Stimulated activated CD8-positive, alpha-beta memory T cell treated with anti-CD3 and anti-CD28 coated beads, Interleukin-15, amount 100 ng/mL, for 24 hours (primary cell): ENCODE results near the gene HECA.
"Not testable (repeated sequence)": the region's sequence is repeated elsewhere in the genome, so short reads cannot be mapped to it uniquely, and the experiment has no call there.

ENCODE experiments used
- DNase-seq: peaks from one replicate; pipeline ENCODE4 v3.0.0-alpha.2; 2020; ENCODE audit warnings: low read depth

HECA gene

DNA sequence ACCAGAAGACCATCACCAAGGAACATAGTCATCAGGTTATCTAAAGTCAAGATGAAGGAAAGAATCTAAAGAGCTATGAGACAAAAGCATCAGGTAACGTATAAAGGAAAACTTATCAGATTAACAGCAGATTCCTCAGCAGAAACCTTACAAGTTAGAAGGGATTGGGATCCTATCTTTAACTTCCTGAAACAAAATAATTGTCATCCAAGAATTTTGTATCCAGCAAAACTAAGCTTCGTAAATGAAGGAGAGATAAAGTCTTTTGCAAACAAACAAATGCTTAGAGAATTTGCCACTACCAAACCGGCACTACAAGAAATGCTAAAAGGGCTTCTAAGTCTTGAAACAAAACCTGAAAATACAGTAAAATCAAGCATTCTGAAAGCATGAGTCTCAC is 71.0 kb downstream of the HECA start:
- no peak for DNase-seq

DNA sequence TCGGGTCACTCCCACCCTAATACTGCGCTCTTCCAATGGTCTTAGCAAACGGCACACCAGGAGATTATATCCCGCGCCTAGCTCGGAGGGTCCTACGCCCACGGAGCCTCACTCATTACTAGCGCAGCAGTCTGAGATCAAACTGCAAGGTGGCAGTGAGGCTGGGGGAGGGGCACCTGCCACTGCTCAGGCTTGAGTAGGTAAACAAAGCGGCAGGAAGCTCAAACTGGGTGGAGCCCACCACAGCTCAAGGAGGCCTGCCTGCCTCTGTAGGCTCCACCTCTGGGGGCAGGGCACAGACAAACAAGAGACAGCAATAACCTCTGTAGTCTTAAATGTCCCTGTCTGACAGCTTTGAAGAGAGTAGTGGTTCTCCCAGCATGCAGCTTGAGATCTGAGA is 75.9 kb downstream of the HECA start:
- not testable (repeated sequence) for DNase-seq

DNA sequence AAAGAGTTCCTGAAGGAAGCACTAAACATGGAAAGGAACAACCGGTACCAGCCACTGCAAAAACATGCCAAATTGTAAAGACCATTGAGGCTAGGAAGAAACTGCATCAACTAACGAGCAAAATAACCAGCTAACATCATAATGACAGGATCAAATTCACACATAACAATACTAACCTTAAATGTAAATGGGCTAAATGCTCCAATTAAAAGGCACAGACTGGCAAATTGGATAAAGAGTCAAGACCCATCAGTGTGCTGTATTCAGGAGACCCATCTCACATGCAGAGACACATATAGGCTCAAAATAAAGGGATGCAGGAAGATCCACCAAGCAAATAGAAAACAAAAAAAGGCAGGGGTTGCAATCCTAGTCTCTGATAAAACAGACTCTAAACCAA is 77.6 kb downstream of the HECA start:
- DNase-seq, result not testable (repeated sequence)

DNA sequence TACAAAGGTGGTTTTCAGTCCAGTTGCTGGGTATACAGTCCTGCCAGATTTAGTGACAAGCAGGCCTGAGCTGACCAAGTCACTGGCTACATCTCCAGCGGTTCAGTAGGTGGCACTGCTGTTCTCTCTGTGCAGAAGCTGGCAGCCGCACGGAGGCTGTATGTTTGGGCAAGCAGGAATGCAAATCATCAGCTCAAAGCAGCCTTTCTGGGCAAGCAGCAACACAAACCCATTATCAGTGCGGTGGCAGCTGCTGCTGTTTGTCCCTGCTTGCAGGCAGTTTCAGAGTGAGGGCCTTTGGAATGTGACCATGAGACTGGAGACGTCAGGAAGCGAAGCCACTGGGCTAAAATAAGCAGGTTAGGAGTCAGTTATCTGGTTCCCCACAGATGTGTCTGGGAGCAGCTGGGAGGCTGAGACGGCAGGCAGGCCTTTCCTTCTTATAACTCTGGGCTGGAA is 84.4 kb downstream of the HECA start:
- DNase-seq, result no peak

DNA sequence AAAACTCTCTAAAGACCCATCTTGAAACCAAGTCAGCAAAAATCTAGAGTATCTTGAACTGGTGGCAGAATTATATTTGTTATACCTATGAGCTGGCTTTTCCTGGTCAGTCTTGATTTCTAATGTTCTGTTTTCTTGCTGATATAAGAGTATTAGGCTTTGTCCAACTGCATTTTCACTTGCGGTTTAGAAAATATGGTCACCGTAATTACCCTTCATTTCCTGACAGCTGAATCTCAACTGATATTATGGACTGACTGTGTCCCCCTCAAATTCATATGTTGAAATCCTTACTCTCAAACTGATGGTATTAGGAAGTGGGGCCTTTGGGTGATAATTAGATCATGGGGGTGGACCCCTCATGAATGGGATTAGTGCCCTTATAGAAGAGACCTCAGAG is 84.9 kb downstream of the HECA start:
- no peak for DNase-seq

DNA sequence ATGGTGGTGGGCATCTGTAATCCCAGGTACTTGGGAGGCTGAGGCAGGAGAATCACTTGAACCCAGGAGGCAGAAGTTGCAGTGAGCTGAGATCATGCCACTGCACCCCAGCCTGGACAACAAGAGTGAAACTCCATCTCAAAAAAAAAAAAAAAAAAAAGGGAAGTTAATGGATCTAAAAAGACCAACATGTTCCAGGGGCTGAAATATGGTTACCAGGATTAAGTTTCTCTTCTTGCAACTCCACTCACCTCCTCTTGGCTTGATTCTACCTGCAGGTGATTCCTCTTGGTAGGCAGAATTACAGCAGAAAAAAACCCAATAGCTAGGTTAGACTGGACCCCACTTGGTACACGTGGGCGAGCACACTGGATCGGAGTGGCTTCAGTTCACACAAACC is 93.5 kb downstream of the HECA start:
- DNase-seq, result not testable (repeated sequence)
